NCI-H69 (cell line): ENCODE data around the gene ASCL3.
"Not testable (repeated sequence)": the region's sequence is repeated elsewhere in the genome, so short reads cannot be mapped to it uniquely, and the experiment has no call there.

ENCODE experiments used
- DNase-seq: peaks from one replicate; lab custom pipeline; 2025; lab: John Stamatoyannopoulos, UW

Gene ASCL3

DNA sequence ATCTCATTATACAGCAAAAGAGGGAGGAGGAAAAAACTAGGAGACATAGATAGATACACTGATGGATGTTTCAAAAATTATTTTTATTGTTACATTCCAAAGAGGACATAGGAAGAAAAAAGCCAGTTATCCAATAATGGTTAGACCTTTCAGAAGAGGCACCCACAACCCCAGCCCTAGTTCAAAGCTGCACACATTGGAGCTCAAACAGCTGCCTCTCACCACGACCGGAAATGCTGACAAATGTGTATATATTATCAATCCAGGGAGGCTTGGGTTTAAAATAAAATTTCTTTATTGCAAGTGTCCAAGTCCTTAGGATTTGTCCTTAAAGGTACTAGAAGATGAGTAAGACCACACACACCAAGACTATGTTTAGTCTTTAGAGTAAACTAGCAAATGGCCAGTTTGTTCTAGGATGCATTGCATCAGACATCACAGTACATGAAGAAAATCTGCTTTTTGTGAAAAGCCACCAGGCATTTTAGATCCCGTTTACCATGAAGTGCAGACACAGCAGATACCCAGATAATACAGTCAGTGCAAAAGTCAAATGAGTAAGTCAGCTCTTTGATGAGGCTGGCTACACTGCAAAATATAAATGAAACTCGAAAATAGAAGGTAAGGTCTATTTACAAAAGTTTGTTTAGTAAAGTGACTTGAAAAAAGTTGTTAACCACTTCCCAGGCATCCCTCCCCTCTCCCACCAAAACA, 4.6 kb upstream of the ASCL3 start:
- no peak for DNase-seq

- DNase-seq: no peak
Observed at GRCh38 chr11:8941341-8942103, 1.3 kb downstream of the ASCL3 start.

DNA sequence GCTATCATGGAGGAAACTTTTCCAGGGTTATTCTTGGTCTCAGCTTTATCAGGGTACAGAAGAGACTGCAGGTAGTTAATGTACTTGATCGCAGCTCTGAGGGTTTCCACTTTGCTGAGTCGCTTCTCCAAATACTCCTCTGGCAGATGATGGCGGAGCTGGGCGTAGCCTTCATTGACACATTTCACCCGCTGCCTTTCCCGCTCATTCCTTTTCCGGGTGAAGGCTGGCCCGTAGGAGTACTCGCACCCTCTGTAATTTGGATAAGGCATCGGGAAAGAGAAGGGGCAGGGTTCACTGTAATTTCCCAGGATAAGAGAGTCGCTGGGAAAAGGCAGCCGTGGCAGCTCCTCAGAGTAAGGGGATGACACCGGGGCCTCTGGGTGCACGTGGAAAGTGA, 5.2 kb downstream of the ASCL3 start:
- no peak for DNase-seq

GRCh38 chr11:8937159-8937558, 5.7 kb downstream of the ASCL3 start:
- no peak for DNase-seq

DNA sequence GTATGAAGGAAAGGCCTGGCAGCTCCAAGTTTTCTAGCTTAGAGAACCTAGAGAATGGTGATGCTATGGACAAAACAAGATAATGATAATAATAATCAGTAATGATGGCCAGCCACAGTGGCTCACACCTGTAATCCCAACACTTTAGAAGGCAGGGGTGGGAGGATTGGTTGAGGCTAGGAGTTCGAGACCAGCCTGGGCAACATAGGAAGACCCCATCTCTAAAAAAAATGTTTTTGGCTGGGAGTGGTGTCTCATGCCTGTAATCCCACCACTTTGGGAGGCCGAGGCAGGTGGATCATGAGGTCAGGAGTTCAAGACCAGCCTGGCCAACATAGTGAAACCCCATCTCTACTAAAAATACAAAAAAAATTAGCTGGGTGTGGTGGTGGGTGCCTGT, 7.0 kb downstream of the ASCL3 start:
- not testable (repeated sequence) for DNase-seq

DNA sequence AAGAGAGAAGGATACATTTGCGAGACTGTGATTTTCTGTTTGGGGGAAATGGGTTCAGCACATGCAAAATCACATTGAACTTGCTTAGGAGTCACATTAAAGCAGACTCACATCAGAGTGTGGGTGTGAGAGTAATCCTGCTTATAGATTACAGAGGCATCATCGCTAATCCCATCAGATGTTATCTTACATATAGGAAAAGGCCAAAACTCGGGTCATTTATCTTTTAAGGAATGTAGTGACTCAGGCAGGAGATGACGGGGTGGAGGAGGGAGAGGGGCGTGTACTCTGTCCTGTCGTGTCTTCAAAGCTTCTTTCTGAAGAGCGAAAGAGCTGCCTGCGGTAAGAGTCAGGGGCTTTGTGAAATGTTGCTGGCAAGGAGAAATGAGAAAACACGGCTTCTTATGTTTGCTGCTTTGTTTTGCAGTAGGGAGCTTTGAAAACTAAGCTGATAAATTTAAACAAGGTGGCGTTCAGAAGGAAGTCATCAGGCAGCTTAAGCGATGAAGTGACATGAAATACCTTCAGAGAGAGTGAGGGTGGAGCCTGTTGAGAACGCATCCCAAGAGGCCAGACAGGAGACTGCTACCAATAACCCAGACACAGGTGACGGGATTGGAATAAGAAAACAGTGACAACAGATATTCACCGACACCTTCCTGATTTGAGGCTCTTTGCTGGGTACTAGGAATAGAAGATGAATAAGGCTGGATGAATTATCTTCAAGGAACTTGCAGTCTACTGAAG, 7.9 kb downstream of the ASCL3 start:
- no peak for DNase-seq

- no peak for DNase-seq
Observed at GRCh38 chr11:8933931-8934330, 8.9 kb downstream of the ASCL3 start.

DNA sequence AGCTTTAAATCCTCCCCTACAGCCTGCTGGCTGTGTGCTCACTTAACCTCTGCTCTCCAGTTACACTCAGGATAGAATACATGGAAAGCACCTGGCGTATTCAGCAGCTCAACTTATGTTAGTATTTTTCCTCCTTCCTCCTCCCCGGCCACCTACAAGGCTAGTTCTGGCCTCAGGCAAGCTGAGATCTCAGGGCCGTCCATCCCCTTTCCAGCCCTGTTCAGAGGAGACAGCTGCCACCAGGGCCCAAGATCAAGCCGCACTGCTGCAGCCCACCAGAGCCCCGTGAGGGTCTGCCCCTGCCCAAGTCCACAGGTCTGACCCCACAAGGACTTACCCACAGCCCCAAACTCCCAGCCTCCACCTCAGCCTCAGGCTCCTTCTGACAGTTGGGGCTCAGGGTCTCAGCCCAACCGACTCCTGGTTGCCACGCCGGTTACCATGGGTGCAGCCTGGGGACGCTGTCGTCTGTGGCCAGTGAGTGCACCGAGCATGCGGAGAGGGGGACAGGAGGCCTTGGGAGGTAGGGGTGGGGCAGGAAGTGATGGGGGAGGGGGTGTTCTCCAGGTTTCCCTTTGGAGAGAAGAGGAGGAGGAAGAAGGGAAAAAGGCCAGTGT, 10.1 kb downstream of the ASCL3 start, which contains the start of gene C11orf16:
TSS of gene C11orf16 (minus strand) at position 384 of the 617 bp plus-strand sequence. CDS start 639 bp downstream, outside the sequence.
- peak; percentile 93 for DNase-seq

GRCh38 chr11:8930456-8931175, 12.2 kb downstream of the ASCL3 start:
- DNase-seq: peak; percentile 34

GRCh38 chr11:8928981-8929615, 13.7 kb downstream of the ASCL3 start:
- no peak for DNase-seq

- no peak for DNase-seq
Observed at GRCh38 chr11:8928205-8928604, 14.6 kb downstream of the ASCL3 start.

DNA sequence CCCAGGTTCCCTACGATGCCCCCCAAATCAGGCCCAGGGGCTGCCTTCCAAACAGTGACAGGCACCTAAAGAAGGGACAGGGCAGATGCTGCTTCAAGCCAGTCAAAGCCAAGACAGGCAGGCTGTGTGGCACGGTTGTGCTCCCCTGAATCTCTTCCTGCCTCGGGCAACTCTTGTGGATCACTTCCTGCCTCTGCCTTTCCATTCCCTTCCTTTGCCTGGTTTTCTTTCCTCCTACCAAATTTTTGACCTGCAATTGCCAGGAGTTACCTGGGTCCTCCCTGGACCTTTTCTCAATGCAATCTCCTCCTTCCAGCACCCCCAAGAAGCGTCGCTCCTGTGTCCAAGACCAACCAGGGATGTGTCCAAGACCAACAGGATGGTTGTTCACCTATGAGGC, 15.6 kb downstream of the ASCL3 start:
- DNase-seq: no peak

DNA sequence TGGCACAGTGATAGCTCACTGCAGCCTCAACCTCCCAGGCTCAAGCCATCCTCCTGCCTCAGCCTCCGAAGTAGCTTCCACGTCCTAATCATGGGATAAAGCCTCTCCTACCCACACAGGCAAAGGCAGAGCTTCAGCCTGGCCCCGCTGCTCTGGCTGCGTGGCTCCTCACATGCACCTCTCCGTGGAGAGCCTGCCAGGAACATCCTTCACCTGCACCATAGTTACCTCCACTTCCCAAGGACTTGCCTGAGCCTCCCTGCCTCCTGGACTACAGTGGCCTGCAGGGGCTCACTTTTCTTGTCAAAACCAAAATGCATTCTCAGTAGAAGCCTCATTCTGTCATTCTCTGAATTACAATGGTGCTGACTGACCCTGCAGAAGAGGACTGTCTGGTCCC, 16.6 kb downstream of the ASCL3 start:
- DNase-seq: no peak

GRCh38 chr11:8925711-8926110, 17.1 kb downstream of the ASCL3 start:
- DNase-seq: no peak

GRCh38 chr11:8922691-8923090, 20.1 kb downstream of the ASCL3 start:
- DNase-seq: no peak

GRCh38 chr11:8917157-8917825, 25.5 kb downstream of the ASCL3 start:
- DNase-seq: no peak

DNA sequence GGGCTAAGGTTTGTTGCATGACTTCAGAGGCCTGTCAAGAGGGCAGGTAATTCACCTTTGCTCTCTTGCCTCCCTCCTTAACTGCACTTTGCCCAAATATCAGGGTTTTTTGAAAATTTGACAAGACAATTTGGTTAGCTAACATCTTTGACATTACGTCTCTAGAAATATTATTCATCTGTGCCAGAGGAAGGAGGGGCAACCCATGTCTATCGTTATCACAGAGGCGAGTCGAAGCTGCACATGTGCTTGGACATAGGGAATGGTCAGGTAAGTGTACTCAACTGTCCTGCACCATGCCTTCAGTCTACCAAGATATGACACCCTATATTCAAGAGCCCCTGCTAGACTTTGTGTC, 28.2 kb downstream of the ASCL3 start:
- DNase-seq: no peak

DNA sequence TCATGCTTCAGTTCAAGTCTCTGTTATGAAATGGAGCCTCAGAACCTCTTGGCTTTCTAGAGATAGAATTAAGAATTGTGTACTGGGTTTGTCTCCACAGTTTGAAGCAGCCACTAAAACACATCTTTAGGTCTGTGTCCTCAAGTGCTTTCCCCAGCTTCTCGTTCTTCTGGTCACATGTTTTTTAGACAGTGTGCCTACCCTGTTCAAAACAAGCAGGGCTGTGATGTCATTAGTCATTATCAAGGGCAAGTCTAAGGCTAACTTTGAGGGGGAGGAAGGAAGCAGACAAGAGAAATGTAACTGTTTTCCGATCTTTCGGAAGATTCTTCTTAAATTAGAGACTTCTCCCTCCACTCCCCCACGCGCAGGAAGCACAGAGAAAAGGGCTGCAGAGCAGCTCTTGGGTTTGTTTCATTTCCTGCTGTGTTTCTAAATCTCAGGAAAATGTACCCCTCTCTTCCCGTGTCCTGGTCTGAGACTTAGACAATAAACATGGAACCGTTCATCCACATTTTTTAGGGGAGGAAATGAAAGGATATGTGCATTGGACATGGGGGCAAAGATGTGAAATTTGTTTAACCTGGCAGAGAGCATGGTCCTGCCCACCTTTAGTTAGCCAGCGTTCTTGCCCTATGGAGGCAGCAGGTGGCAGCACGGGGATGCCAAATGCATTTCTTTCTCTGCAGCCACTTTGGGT, 28.7 kb downstream of the ASCL3 start:
- peak; percentile 76 for DNase-seq

DNA sequence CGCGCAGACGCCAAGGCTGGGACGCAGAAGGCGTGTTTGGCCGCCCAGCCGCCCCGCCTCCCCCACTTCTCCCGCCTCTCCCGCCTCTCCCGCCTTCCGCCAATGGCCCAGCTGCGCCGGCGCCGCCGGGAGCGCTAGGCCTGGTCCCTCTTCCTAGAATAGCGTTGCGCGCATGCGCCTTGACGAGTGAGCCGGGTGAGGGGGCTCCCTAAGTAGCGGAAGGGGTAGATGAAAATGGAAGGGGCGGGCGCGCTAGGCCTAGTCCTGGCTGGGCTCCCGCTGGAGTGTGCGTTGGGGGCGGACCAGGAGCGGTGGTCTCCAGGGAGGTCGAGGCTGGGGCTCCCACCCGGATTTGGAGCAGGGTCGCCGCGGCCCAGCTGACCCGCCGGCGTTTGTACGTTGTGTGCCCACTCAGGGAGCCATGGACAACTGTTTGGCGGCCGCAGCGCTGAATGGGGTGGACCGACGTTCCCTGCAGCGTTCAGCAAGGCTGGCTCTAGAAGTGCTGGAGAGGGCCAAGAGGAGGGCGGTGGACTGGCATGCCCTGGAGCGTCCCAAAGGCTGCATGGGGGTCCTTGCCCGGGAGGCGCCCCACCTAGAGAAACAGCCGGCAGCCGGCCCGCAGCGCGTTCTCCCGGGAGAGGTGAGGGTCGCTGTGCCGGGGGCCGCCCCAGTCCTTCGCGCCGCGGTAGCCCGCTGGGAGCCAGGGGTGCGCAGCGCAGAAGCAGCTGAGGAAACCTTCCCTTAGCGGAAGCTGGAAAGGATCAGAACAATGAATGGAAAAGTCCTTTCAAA, 31.6 kb downstream of the ASCL3 start, which contains the start of gene AKIP1:
TSS of gene AKIP1 (plus strand) at position 161 of the 795 bp plus-strand sequence. CDS start at position 422, 261 bp downstream.
- peak; percentile 99 for DNase-seq
